GM12873 (cell line): ENCODE measurements around the gene HMOX1.

Experiments used
- TF ChIP-seq, protein P1 (sequence below): IDR thresholded peaks from 2 replicates; pipeline ENCODE4 v1.5.1; 2012; ENCODE audit warnings: low read depth, mild to moderate bottlenecking, moderate library complexity, low read length, control low read depth; ENCODE audit not compliant: insufficient read depth; ENCODE audit errors: missing control alignments

Gene HMOX1

DNA sequence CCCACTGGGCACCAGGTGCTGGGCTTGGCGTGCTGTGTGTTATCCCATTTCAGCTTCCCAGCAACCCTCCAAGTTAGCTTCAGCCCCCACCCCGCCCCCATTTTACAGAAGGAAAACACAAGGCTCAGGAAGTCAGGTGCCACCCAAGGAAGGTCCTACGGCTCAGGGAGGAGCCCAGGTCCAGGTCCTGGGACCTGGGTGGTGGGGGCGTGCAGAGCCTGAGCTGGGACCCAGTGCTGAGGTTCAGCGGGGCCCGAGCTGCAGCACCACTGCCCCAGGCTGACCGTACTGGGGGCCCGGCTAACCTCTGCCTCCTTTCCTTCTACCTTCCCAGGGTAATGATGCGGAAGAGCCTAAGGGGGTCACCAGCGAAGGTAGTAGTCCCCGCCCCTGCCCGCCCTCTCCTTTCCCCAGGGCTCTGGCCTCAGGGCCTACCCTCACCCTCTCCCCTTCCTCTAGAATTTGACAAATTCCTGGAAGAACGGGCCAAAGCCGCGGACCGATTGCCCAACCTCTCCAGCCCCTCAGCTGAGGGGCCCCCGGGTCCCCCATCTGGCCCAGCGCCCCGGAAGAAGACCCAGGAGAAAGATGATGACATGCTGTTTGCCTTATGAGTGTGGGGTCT, 34.2 kb upstream of the HMOX1 start:
- TF ChIP-seq, protein P1, sequence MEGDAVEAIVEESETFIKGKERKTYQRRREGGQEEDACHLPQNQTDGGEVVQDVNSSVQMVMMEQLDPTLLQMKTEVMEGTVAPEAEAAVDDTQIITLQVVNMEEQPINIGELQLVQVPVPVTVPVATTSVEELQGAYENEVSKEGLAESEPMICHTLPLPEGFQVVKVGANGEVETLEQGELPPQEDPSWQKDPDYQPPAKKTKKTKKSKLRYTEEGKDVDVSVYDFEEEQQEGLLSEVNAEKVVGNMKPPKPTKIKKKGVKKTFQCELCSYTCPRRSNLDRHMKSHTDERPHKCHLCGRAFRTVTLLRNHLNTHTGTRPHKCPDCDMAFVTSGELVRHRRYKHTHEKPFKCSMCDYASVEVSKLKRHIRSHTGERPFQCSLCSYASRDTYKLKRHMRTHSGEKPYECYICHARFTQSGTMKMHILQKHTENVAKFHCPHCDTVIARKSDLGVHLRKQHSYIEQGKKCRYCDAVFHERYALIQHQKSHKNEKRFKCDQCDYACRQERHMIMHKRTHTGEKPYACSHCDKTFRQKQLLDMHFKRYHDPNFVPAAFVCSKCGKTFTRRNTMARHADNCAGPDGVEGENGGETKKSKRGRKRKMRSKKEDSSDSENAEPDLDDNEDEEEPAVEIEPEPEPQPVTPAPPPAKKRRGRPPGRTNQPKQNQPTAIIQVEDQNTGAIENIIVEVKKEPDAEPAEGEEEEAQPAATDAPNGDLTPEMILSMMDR, result no peak

DNA sequence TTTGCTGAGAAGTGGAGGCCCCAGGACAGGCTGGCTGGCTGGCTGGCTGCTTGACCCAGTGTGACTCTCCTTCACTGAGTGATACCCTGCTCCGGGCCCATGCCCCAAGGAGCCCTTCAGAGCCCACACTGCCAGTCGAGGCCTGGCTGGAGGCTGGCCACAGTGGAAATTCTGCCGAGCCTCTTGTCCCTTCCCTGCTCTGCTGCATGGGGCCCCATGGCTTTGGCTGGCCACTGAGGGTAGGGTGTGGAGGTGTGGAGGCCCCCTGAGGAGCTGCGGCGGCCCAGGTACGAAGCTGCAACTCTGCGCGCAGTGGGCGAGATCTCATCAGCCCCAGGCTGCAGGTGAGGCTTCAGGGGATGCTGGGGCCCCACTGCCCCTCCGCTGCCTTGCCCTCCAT, 33.4 kb upstream of the HMOX1 start:
- TF ChIP-seq, protein P1, result no peak

DNA sequence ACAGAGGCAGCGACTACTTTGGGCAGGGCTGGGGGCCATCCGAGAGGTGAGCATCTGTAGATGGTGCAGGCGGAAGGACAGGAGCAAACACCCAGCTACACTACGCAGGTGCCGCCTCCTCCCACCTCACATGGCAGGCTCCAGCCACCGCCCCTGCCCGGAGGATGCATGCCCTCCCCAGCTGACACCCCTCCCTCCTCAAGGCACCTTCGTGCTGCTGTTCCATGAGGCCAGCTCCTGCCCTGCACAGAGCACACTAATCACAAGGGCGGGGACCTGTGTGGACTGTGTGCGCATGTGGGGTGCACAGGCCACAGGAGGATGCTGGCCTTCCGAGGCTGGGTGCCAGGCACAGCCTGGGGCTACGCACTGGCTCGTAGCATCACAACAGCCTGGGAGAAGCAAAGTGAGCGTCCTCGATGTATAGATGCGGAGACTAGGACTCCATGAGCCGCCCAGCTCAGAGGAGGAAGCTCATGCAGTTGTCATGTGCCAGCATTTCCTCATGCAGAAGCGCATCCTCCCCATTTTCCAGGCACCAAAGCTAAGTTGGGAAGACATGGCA, 32.8 kb upstream of the HMOX1 start:
- TF ChIP-seq, protein P1, result no peak

DNA sequence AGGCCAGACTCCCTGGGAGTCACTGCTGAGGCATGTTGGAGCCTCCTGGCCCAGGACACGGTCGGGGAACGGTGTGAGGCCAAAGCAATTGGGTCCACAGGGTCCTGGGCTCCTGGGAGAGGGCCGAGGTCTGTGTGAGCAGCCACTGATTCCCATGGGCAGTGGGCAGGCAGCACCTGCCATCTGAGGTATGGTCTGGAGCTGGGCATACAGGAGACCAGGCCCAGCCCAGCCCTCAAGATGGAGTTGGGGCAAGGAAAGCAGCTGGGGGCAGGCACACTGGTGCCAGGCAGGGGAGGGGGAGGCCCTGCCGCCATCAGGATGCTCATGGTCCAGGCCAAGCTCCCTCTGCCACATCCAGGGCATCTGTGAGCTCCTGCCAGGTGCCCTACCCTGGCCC, 32.2 kb upstream of the HMOX1 start:
- TF ChIP-seq, protein P1, result no peak

DNA sequence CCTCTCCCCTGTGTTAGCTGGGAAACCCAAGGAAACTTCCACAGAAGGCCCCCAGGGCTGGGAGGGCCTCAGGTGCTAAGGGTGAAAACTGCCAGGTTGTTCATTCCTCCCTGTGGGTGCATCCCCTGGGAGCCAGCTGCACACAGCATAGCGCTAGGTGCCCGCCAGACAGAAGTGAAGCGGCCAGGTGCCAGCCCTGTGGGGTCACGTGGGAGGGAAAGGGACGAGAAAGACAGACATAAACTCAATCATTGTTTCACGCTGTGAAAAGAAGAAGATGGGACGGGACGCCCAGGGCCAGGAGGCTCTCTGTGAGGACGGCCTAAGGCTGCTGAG, 31.6 kb upstream of the HMOX1 start:
- TF ChIP-seq, protein P1, result no peak

DNA sequence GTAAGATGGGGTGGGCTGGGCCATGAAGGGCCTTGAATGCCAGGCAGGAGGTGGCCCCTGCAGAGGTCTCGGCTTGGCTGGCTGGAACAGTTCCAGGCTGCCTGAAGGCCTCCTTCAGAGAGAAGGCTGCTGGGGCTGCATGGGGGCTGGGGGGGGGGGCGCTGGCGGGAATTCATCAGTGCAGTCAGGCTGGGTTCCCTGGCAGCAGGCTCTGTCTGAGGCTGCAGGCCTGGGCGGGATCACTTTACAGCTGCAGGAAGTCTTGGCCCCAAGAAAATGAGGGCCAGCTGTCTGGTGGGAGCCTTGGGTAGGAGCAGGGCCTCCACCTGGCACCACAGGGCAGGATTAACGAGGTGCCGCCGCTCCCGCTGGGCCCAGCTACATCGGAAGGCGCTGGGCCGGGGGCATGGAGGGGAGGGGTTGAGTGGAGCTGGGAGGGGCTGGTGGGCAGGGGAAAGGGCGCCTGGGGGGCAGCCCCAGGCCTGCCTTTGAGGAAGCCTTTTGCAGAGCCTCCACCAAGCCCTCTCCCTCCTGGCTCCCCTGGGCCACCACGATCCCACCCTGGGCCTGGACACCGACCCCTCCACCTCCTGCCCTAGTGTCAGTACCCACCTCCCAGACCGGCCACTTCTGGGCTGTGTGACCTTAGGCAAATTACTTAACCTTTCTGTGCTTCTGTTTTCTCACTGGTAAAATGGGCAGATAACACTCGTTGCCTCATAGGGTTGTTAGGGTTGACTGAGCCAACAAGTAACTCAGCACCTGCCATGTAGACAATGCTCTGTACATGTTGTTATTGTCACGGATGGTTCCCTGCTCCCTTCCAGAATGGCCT, 31.0 kb upstream of the HMOX1 start:
- TF ChIP-seq, protein P1, result no peak
